GM12891 (cell line): ENCODE measurements around the gene SLC1A2.

Source experiments
- DNase-seq: peaks from one replicate; pipeline ENCODE4 v3.0.0; 2011; ENCODE audit warnings: low spot score; ENCODE audit not compliant: insufficient read length
- FAIRE-seq: peaks from 2 replicates; lab custom pipeline; 2011; peaks lifted over from hg19 to GRCh38; lab: Jason Lieb, UNC
- PAX5 ChIP-seq: IDR thresholded peaks from 2 replicates; pipeline ENCODE4 v1.6.1; 2011; ENCODE audit warnings: low read length, moderate library complexity, mild to moderate bottlenecking; ENCODE audit not compliant: insufficient read depth, severe bottlenecking
- POLR2A ChIP-seq: IDR thresholded peaks from 2 replicates; pipeline ENCODE4 v1.6.1; 2011; ENCODE audit warnings: low read depth, low read length, control low read depth
- POLR2AphosphoS5 ChIP-seq: IDR thresholded peaks from 2 replicates; pipeline ENCODE4 v1.6.1; 2011; ENCODE audit warnings: low read depth, low read length, control low read depth
- POU2F2 ChIP-seq: IDR thresholded peaks from 2 replicates; pipeline ENCODE4 v1.6.1; 2011; ENCODE audit warnings: low read depth, mild to moderate bottlenecking, control low read depth, low read length, moderate library complexity
- SPI1 ChIP-seq: IDR thresholded peaks from 2 replicates; pipeline ENCODE4 v1.6.1; 2011; ENCODE audit warnings: low read depth, low read length, control low read depth
- TAF1 ChIP-seq: IDR thresholded peaks from 2 replicates; pipeline ENCODE4 v1.6.1; 2011; ENCODE audit warnings: low read depth, low read length, control low read depth

Gene SLC1A2

GRCh38 chr11:35330156-35330889 lies 89.0 kb downstream of the SLC1A2 start:
- no peak for TF ChIP-seq POLR2AphosphoS5
- TF ChIP-seq POLR2A, result no peak
- no peak for TF ChIP-seq POU2F2
- TF ChIP-seq TAF1, result no peak
- TF ChIP-seq SPI1, result no peak
- TF ChIP-seq PAX5, result no peak
- FAIRE-seq, result no peak

GRCh38 chr11:35327829-35328228 lies 91.5 kb downstream of the SLC1A2 start:
- FAIRE-seq (peak; percentile 40), DNase-seq (no peak)
- TF ChIP-seq POLR2AphosphoS5 (no peak), SPI1 (peak; percentile 59)

More at GRCh38 chr11:35330156-35330889, 89.0 kb downstream of the SLC1A2 start:
- no peak for DNase-seq

- no peak for DNase-seq
- FAIRE-seq, result no peak
- TF ChIP-seq POLR2AphosphoS5, result no peak
- TF ChIP-seq POLR2A, result no peak
- no peak for TF ChIP-seq PAX5
- TF ChIP-seq POU2F2, result no peak
- TF ChIP-seq TAF1, result no peak
- no peak for TF ChIP-seq SPI1
These were observed 93.0 kb downstream of the SLC1A2 start for GRCh38 chr11:35326266-35326879.

GRCh38 chr11:35324981-35325380 lies 94.4 kb downstream of the SLC1A2 start:
- FAIRE-seq (no peak), DNase-seq (no peak)
- TF ChIP-seq POLR2AphosphoS5 (no peak), SPI1 (no peak), POLR2A (no peak)

- no peak for FAIRE-seq
- no peak for DNase-seq
- TF ChIP-seq SPI1 (no peak), POLR2AphosphoS5 (no peak), TAF1 (no peak), POU2F2 (no peak), POLR2A (no peak), PAX5 (no peak)
These were observed 95.0 kb downstream of the SLC1A2 start for GRCh38 chr11:35324183-35324886.

- FAIRE-seq (no peak), DNase-seq (no peak)
- no peak for TF ChIP-seq POLR2A
These were observed 96.1 kb downstream of the SLC1A2 start for GRCh38 chr11:35323076-35323868.

- FAIRE-seq (no peak), DNase-seq (no peak)
- TF ChIP-seq PAX5 (no peak), POLR2AphosphoS5 (no peak), SPI1 (no peak), POU2F2 (no peak), POLR2A (no peak), TAF1 (no peak)
These were observed 96.9 kb downstream of the SLC1A2 start for GRCh38 chr11:35322318-35322979.

- FAIRE-seq (peak; percentile 35), DNase-seq (no peak)
- no peak for TF ChIP-seq POLR2A
- no peak for TF ChIP-seq TAF1
- no peak for TF ChIP-seq SPI1
- TF ChIP-seq PAX5, result no peak
- no peak for TF ChIP-seq POU2F2
- TF ChIP-seq POLR2AphosphoS5, result no peak
These were observed 97.6 kb downstream of the SLC1A2 start for GRCh38 chr11:35321532-35322317.
